GM03348 (cell line): ENCODE measurements around the gene RNASEH2A.
"Not testable (repeated sequence)": the region's sequence is repeated elsewhere in the genome, so short reads cannot be mapped to it uniquely, and the experiment has no call there.

Experiments used
- DNase-seq: peaks from one replicate; pipeline ENCODE4 v3.0.0; 2012; ENCODE audit warnings: low spot score

Gene RNASEH2A

DNA sequence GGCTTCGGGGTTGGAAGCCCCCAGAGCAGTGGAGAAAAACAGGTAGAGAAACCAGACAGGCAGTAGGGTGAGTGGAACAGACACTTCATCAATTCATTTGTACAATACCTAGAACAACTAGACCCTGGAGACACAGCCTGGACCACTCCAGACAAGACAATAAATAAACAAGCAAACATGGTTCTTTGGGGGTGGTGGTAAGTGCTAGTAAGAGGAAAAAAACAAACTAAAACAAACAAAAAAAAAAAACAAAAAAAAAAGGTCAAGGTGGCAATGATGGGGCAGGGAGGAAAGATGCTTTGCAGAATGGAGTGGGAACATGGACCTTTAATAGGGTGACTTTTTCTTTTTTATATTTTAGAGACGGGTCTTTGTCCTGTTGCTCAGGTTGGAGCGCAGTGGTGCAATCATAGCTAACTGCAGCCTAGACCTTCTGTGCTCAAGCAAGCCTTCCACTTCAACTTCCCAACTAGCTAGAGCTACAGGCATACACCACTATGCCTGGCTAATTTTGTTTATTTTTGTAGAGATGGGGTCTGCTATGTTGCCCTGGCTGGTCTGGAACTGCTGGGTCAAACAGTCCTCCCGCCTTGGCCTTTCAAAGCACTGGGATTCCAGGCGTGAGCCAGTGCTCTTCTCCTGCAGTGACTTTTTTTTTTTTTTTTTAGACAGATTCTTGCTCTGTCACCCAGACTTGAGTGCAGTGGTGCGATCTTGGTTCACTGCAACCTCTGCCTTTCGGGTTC, 12.0 kb upstream of the RNASEH2A start:
- no peak for DNase-seq

DNA sequence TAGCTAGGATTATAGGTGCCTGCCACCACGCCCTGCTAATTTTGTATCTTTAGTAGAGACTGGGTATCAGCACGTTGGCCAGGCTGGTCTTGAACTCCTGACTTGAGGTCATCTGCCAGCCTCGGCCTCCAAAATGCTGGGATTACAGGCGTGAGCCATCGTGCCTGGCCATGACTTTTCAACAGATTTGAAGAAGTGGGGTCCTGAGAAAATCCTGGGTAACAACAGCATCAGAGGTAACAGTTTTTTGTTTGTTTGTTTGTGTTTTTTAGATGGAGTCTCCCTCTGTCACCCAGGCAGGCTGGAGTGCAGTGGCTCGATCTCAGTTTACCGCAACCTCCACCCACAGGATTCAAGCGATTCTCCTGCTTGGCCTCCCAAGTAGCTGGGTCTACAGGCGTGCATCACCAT, 11.4 kb upstream of the RNASEH2A start:
- no peak for DNase-seq

DNA sequence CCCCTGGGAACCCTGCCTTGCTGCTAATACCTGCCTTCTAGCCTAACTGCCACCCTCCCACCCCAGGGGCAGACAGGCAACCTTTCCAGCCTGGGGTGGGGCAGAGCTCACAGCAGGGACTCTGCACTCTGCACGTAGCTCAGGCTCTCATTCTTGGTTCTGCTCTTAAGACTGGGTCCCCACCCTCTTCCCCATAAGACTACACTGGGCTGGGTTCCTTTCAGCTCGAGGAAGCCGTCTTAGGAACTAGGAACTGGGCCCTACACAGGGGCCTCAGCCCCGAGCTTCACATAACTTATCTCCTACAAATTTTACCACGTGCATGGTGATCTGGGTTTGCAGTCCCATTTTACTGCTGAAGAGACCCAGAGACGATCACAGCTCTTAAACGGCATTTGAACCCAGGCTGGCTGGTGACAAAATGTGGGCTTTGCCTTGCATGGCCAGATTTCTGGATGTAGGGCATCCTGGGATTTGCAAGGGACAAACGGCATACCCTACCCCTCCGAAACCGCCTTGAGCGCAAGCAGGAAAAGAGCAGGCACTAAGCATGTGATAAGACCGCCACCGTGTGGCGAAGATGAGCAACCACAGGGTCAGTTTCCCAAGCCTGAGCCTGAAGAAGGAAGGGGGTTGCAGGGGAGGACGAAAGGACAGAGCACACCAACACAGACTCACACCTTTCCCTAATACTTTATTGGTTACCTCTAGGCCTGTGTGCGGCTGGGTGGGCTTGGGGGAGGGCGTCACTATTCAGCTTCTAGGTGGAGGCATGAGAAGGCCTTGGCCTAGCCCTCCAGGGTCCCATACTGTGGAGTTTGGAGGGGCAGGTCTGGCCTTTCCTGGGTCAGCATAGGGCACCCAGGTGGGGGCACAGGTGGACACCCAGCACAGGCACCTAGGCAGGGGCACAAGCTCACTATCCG, 10.0 kb upstream of the RNASEH2A start:
- DNase-seq = peak; percentile 76

DNA sequence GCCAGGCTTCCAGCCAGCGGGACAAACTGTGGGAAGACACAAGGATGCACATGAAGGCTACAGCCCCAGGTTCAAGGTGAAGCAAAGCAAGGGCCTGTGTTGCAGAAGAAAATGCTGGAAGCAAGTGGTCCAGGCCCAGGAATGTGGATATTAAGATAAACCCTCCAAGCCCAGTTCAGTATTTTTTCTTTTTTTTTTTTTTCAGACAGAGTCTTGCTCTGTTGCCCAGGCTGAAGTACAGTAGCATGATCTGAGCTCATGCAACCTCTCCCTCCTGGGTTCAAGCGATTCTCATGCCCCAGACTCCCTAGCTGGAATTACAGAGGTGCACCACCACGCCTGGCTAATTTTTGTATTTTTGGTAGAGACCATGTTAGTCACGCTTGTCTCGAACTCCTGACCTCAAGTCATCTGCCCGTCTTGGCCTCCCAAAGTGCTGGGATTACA, 9.2 kb upstream of the RNASEH2A start:
- DNase-seq = no peak

DNA sequence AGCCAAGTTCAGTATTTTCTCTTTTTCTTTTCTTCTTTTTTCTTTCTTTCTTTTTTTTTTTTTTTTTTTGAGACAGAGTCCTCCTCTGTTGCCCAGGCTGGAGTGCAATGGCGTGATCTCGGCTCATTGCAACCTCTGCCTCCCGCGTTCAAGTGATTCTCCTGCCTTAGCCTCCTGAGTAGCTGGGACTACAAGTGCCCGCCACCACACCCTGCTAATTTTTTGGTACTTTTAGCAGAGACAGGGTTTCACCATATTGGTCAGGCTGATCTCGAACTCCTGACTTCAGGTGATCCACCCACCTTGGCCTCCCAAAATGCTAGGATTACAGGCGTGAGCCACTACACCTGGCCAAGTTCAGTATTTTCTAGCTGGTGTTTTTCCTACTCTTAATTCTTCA, 8.8 kb upstream of the RNASEH2A start:
- not testable (repeated sequence) for DNase-seq

DNA sequence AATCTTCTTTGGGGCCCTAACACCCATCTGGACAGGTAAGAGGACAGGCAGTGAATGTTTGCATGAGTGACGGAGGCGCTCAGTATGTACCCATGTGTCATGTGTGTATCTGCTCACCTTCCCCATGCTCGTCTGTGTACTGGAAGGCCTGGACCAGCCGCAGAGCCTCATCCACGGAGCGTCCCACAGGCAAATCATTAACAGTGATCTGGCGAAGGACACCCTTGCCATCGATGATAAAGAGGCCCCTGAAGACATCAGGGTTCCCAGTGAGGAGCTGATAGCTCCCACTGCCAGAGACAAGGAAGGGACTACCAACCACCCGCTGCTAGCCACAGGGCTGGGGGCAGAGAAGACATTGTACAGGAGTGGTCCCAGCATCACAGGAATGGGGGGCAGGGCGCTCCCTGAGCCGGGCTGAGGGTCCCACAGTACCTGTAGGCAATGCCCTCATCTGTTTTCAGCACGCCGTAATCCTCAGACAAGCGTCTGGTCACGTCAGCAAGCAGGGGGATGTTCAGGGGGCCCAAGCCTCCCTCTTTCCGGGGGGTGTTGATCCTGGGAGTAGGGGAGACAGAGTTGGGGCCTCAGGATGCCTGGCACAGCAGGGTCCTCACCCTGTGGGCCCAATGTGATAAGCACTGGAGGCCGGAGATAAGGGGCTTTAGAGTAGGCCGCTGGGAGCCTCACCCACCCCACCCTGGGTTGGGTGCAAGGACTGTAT, 6.5 kb upstream of the RNASEH2A start:
- no peak for DNase-seq

DNA sequence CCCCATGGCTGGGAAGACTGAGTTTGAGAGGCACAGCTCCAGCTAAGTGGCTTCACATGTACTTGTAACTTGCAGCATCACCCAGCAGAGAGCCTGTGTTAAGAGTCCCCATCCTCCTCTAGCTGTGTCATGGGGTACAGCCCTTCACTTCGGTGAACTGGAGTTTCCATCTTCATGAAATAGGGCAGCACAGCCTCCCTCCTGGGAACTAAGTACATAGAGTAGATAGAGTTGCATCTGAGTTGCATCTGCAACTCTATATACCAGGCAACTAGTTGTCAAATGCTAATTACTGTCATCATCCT, 6.0 kb upstream of the RNASEH2A start:
- DNase-seq = no peak

DNA sequence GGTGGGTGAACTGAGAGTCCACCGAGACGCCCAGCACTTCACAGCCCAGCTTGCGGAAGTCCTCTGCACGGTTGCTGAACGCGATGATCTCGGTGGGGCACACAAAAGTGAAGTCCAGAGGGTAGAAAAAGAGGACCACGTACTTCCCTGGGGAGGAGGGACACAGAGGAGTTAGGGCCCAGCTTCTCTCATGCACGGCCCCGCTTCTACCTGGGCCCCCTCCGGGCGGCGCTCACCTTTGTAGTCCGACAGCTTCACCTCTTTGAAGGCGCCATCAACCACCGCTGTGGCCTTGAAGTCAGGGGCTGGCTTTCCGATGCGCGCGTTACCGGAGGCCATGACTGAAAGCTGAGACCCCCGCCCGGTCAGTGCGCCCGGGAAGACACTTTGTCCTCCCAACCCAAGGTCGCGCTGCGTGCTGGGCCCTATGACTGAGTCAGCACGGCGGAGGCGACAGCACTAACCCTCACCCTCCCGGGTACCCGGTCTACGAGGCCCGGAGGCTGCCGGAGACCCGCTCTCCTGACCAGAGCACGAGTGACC, 5.4 kb upstream of the RNASEH2A start:
- peak; percentile 30 for DNase-seq

DNA sequence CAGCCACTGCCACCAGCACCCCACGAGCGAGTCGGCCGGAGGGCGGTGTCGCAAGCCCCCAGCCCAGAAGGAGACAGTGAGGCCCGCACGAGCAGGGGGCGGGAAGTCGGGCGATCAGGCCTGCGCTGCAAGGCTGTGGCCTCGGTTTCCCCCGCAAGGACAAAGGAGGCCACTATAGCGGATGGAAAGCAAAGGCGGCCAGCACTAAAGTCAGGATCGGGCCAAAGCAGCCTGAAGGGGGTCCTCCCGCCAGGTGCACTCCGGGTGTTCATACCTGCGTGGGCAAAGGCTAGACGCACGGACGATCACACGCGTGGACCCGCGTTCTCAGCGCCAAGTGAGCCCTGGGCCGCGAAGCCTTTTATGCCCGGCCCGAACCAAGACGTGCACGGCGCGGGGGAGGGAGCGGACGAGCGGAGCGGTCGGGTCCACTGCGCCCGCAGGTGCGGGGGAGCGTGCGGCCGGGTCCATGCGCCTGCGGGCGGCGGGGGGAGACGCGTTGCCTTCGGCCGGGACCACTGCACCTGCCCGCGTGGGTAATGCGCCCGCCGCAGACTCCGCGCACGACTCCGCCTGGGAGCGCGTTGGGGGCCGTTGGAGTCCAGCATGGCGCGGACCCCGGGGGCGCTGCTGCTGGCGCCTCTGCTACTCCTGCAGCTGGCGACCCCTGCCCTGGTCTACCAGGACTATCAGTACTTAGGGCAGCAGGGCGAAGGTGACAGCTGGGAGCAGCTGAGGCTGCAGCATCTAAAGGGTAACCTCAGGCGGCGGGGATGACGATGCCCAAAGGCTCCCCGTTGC, 4.7 kb upstream of the RNASEH2A start, which contains the start of the genes PRDX2 and THSD8:
TSS of gene PRDX2 (minus strand) at position 335 of the 801 bp plus-strand sequence. CDS start 539 bp downstream, outside the sequence.
TSS of gene THSD8 (plus strand) at position 604 of the 801 bp plus-strand sequence. CDS start at position 607, 3 bp downstream.
- peak; percentile 89 for DNase-seq

DNA sequence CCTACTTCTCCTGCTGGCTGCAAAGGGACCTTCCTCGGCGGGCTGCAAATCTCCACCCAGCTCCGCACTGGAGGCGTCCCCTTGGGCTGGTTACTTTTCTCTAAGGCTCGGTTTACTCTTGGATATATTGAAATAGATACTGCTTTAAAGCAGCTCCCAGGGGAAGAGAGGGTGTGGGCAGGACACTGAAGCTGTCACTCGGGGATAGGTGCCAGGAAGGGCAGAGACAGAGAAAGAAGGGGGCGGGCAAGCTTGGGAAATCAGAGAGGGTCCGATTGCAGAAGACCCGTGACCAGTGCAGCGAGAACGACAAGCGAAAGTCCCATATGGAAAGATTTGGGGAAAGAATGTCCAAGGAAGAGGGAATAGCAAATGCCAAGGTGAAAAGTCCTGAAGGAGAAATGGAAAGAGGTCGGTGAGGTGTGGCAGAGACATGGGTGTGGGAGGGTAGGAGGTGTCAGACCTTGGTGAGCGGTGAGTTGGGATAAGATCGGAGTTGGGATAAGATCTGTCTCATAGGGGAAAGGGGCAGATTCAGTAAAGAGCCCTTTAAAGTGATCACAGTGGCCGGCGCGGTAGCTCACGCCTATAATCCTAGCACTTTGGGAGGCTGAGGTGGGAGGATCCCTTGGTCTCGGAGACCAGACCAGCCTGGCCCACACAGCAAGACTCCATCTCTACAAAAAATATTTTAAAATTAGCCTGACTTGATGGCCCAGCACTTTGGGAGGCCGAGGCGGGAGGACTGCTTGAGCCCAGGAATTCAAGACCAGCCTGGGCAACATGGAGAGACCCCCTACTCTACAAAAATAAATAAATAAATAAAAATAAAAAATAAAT, 3.9 kb upstream of the RNASEH2A start:
- DNase-seq = peak; percentile 45

DNA sequence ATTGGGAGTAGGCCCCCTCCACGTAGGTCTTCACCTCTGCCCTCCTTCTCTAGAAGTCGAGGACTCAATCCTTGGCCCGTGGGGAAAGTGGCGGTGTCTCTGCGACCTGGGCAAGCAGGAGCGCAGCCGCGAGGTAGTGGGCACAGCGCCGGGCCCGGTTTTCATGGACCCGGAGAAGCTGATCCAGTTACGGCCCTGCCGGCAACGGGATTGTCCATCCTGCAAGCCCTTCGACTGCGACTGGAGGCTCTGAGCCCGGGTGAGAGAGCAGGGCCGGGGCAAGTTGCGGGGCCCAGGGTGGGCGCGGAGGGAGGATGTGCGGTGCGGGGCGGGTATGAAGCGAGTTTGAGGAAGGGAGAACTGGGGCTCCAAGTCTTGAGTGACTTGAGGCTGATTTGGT, 2.3 kb upstream of the RNASEH2A start:
- no peak for DNase-seq

DNA sequence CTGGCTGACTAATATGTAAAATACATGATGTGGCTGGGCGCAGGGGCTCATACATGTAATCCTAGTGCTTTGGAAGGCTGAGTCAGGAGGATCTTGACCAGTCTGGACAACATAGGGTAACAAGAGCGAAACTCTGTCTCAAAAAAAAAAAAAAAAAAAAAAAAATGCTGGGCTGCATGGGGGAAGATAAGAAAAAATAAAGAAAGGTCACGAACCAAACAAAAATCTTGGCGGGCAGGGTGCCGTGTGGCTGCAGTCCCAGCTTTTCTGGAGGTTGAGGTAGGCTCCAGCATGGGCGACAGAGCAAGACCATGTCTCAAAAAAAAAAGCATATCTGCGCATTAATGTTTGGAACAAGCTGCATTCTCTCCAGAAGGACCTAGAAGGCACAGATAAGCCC, 8.7 kb downstream of the RNASEH2A start:
- no peak for DNase-seq

DNA sequence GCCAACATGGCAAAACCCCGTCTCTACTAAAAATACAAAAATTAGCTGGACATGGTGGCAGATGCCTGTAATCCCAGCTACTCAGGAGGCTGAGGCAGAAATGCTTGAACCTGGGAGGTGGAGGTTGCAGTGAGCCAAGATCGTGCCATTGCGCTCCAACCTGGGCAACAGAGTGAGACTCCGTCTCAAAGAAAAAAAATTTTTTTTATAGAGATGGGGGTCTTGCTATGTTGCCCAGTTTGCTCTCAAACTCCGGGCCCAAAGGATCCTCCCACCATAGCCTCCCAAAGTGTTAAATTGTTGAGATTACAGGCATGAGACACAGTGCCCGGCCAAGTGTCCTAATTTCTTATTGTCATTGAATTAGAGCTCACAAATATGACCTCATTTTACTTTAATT, 10.8 kb downstream of the RNASEH2A start:
- not testable (repeated sequence) for DNase-seq

DNA sequence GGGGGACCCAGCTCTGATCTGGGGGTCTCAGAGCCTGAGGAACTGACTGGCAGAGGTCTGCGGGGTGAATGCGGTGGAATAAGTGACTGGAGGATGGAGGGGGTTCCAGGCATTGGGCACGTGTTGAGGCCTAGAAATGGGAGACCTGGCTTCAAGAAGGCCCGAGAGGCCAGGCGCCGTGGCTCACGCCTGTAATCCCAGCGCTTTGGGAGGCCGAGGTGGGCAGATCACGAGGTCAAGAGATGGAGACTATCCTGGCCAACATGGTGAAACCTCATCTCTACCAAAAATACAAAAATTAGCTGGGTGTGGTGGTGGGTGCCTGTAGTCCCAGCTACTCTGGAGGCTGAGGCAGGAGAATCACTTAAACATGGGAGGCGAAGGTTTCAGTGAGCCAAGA, 11.4 kb downstream of the RNASEH2A start:
- DNase-seq = not testable (repeated sequence)

DNA sequence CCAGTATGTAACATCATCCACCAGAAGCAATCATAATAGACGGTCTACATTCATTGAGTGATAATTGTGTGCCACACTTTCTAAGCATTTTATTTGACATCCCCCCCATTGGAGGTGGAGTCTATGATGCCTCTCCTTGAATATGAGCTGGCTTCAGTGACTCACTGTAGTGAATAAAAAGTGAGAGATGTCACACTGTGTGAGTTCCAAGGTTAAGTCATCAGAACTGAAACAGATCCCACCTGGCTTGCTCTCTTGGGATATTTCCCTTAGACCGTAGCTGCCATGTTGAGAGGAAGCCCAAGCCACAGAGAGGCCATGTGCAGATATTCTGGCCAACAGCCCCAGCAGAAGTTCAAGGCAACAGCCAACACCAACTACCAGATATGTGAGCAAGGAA, 15.4 kb downstream of the RNASEH2A start:
- DNase-seq = no peak

DNA sequence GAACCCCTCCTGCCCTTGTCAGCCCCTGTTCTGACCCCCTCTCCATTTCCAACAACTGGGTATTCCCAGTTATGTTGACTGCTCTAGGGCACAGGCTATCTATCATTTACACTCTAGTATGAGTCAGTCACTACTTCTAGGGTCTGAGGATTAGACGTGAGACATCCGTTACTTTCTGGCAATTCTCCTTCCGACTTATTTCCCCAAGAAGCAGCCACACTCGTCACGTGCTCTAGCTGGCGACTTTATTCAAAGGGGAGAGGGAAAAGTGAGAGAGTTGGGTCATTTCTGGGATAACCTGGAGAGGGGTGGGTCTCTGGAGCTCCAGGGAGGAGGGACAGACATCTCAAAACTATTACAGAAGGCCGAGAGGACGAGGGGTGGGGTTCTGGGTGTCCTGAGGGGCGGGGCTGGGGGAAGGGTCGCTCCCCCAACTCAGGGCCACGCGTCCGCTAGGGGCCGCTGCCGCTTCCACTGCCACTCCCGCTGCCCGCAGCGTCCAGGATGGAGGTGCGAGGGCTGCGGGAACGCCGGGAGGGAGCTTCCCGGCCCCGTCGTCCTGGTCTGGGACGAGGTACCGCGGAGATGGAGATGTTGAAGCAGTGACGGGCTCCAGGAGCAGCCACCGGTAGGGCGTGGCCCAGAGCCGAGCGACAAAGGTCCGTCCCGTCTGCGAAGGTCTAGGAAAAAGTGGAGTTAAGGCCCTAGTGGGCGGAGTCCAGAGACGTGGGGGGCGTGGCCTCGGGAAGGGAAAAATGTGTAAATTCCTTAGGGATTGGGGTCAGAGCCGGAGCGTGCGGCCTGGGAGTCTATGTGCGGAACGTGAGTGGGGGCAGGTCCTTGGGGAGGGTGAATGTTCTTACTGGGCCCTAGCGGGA, 19.1 kb downstream of the RNASEH2A start:
- peak; percentile 47 for DNase-seq

DNA sequence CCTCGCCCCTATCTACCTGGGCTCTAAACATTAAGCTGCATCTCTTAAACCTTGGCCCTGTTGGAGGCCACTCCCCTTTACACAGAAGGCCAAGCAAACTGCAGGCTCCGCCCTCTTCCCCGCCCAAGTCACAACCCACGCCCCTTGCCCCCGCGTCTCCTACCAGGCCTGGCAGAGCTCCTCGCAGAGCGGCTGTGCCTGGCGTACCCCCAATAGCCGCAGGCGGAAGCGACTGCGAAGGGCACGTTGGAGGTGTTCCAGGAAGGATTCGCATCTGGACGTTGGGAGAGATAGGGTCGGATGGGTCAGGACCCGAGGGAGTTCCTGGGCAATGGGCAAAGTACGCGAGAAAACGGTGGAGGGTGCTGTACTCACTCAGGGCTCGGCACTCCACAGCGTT, 22.1 kb downstream of the RNASEH2A start:
- no peak for DNase-seq

DNA sequence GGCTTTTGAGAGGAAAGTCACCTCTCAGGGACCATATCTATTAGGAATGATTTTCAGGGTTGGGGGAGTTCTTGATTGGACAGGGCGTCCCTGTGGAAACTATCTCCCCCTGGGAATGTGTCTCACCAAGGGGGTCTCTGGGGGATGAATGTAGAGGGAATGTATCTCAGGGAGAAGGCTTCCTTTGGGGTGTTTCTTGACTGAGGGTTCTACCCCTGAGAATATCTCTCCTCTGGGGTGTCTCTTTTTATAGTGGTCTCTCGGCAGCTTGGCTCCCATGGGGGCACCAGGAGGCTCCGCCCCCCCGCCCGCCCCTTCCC, 27.0 kb downstream of the RNASEH2A start:
- DNase-seq = no peak
